WTC11 (cell line): ENCODE data around the gene COMMD10. TPM values are rescaled to one million over a fixed set of nuclear protein-coding genes. Genes with fewer than 3 reads are reported as not detected.

ENCODE experiments used
- ATAC-seq: fragments of 200-7000 bp; cut with Tn5 transposase; 2 replicates; pipeline ENCODE4 v1.10.0; 2021; ENCODE audit warnings: mild to moderate bottlenecking, moderate library complexity
- CTCF ChIA-PET: fragments of 300-600 bp; sonication (Branson Sonifier 250); formaldehyde crosslinking; loops from one replicate; lab custom pipeline; 2021; ENCODE audit warnings: antibody characterized with exemption; lab: Charles Lee
- POLR2A ChIA-PET: fragments of 350-600 bp; sonication (Branson Sonifier 250); formaldehyde crosslinking; loops from one replicate; lab custom pipeline; 2021; ENCODE audit warnings: antibody characterized with exemption; lab: Charles Lee
- DNase-seq: peaks from one replicate; pipeline ENCODE4 v3.0.0; 2021; ENCODE audit warnings: low spot score
- H3K27ac Mint-ChIP-seq: 2 replicates; pipeline ENCODE4 v1.8.0; 2021; ENCODE audit warnings: mixed read lengths
- H3K27me3 Mint-ChIP-seq: 2 replicates; pipeline ENCODE4 v1.8.0; 2021; ENCODE audit warnings: low read depth, mild to moderate bottlenecking, moderate library complexity, mixed read lengths
- H3K36me3 Mint-ChIP-seq: 2 replicates; pipeline ENCODE4 v1.8.0; 2021; ENCODE audit warnings: mixed read lengths
- H3K4me1 Mint-ChIP-seq: 2 replicates; pipeline ENCODE4 v1.8.0; 2022; ENCODE audit warnings: mixed read lengths
- H3K4me3 Mint-ChIP-seq: 2 replicates; pipeline ENCODE4 v1.8.0; 2021; ENCODE audit warnings: mild to moderate bottlenecking, moderate library complexity, mixed read lengths
- H3K9me3 Mint-ChIP-seq: 2 replicates; pipeline ENCODE4 v1.8.0; 2021; ENCODE audit warnings: mixed read lengths
- ELF4 ChIP-seq: sonication (generic); formaldehyde crosslinking; IDR thresholded peaks from 2 replicates; pipeline ENCODE4 v1.8.1; 2022; ENCODE audit warnings: low read depth, mild to moderate bottlenecking, moderate library complexity, missing genetic modification reagents
- EMX1 ChIP-seq: fragments of 250-450 bp; sonication (Bioruptor Pico); IDR thresholded peaks from 2 replicates; pipeline ENCODE4 v1.8.0; 2021; ENCODE audit warnings: mild to moderate bottlenecking
- FOXK1 ChIP-seq: sonication (generic); formaldehyde crosslinking; IDR thresholded peaks from 2 replicates; pipeline ENCODE4 v1.8.0; 2022; ENCODE audit warnings: mild to moderate bottlenecking, moderate library complexity, missing genetic modification reagents
- FOXP1 ChIP-seq: sonication (generic); formaldehyde crosslinking; IDR thresholded peaks from 2 replicates; pipeline ENCODE4 v1.8.0; 2022; ENCODE audit warnings: missing genetic modification reagents, mild to moderate bottlenecking, moderate library complexity, borderline replicate concordance
- GTF2I ChIP-seq: fragments of 250-450 bp; sonication (Bioruptor Pico); conservative IDR thresholded peaks from 2 replicates; pipeline ENCODE4 v1.4.0; 2021; ENCODE audit warnings: mild to moderate bottlenecking
- JUN ChIP-seq: sonication (generic); formaldehyde crosslinking; IDR thresholded peaks from 2 replicates; pipeline ENCODE4 v1.8.0; 2023; ENCODE audit warnings: mild to moderate bottlenecking, missing genetic modification reagents
- NFATC4 ChIP-seq: fragments of 250-450 bp; sonication (Bioruptor Pico); IDR thresholded peaks from 2 replicates; pipeline ENCODE4 v1.9.0; 2021; ENCODE audit warnings: mild to moderate bottlenecking
- NFYB ChIP-seq: sonication (generic); formaldehyde crosslinking; conservative IDR thresholded peaks from 2 replicates; pipeline ENCODE4 v1.8.0; 2022; ENCODE audit warnings: low read depth, missing genetic modification reagents
- NR1H2 ChIP-seq: sonication (generic); formaldehyde crosslinking; IDR thresholded peaks from 2 replicates; pipeline ENCODE4 v1.9.0; 2021; ENCODE audit warnings: mild to moderate bottlenecking, moderate library complexity, missing genetic modification reagents
- SP1 ChIP-seq: sonication (generic); formaldehyde crosslinking; conservative IDR thresholded peaks from 2 replicates; pipeline ENCODE4 v1.8.1; 2022; ENCODE audit warnings: missing genetic modification reagents
- ZNF121 ChIP-seq: sonication (generic); formaldehyde crosslinking; IDR thresholded peaks from 2 replicates; pipeline ENCODE4 v1.8.0; 2023; ENCODE audit warnings: missing genetic modification reagents
- ZNF263 ChIP-seq: sonication (generic); formaldehyde crosslinking; IDR thresholded peaks from 2 replicates; pipeline ENCODE4 v1.8.1; 2022; ENCODE audit warnings: low read depth, mild to moderate bottlenecking, moderate library complexity, missing genetic modification reagents
- ZNF423 ChIP-seq: fragments of 250-450 bp; sonication (Bioruptor Pico); IDR thresholded peaks from 2 replicates; pipeline ENCODE4 v2.1.2; 2022; ENCODE audit warnings: mild to moderate bottlenecking, moderate library complexity
- total RNA-seq: library from RNA; stranded (reverse); gene quantifications from 3 replicates; pipeline ENCODE4 v1.2.3, GENCODE V29; 2021
- TF ChIP-seq, protein P1 (sequence below): sonication (generic); formaldehyde crosslinking; IDR thresholded peaks from 2 replicates; pipeline ENCODE4 v1.8.0; 2022; ENCODE audit warnings: mild to moderate bottlenecking, missing genetic modification reagents
- TF ChIP-seq, protein P2 (sequence below): sonication (generic); formaldehyde crosslinking; IDR thresholded peaks from 2 replicates; pipeline ENCODE4 v1.8.0; 2022; ENCODE audit warnings: mild to moderate bottlenecking, missing genetic modification reagents
- TF ChIP-seq, protein P3 (sequence below): sonication (generic); formaldehyde crosslinking; IDR thresholded peaks from 2 replicates; pipeline ENCODE4 v1.8.0; 2023; ENCODE audit warnings: mild to moderate bottlenecking, missing genetic modification reagents
- TF ChIP-seq, protein P4 (sequence below): sonication (generic); formaldehyde crosslinking; IDR thresholded peaks from 2 replicates; pipeline ENCODE4 v1.8.1; 2023; ENCODE audit warnings: mild to moderate bottlenecking, missing genetic modification reagents, moderate library complexity
- TF ChIP-seq, protein P5 (sequence below): sonication (generic); formaldehyde crosslinking; IDR thresholded peaks from 2 replicates; pipeline ENCODE4 v1.8.1; 2023; ENCODE audit warnings: mild to moderate bottlenecking, missing genetic modification reagents
- TF ChIP-seq, protein P6 (sequence below): sonication (generic); formaldehyde crosslinking; IDR thresholded peaks from 2 replicates; pipeline ENCODE4 v1.8.0; 2023; ENCODE audit warnings: missing genetic modification reagents
- TF ChIP-seq, protein P7 (sequence below): fragments of 250-450 bp; sonication (Bioruptor Pico); IDR thresholded peaks from 2 replicates; pipeline ENCODE4 v2.1.2; 2022; ENCODE audit warnings: mild to moderate bottlenecking, moderate library complexity
- TF ChIP-seq, protein P8 (sequence below): sonication (generic); formaldehyde crosslinking; IDR thresholded peaks from 2 replicates; pipeline ENCODE4 v1.8.1; 2022; ENCODE audit warnings: mild to moderate bottlenecking, moderate library complexity, missing genetic modification reagents
- TF ChIP-seq, protein P9 (sequence below): sonication (generic); formaldehyde crosslinking; conservative IDR thresholded peaks from 2 replicates; pipeline ENCODE4 v1.8.1; 2022; ENCODE audit warnings: mild to moderate bottlenecking, missing genetic modification reagents
- TF ChIP-seq, protein P10 (sequence below): sonication (generic); formaldehyde crosslinking; IDR thresholded peaks from 2 replicates; pipeline ENCODE4 v1.8.1; 2022; ENCODE audit warnings: mild to moderate bottlenecking, missing genetic modification reagents, moderate library complexity, borderline replicate concordance

The COMMD10 gene
- total RNA-seq, 1 experiment from 2014 or later = 34.5 TPM

DNA sequence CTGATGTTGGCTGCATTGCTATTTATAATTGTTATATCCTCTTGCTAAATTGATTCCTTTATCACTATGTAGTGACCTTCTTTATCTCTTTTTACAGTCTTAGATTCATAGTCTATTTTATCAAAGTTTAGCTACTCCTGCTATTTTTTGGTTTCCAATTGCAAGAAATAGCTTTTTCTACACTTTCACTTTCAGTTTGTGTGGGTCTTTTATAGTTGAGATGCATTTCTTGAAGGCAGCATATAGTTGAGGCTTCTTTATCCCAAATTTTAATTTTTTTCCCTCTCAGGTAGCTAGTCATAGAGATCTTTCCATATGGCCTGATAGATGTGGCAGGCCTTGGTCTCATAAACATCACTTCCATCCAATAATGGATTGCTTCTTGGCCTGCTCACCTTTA lies 228.5 kb downstream of the COMMD10 start (continued):
- TF ChIP-seq FOXK1 (CRISPR knock-in tag) = no peak
- TF ChIP-seq, protein P1, sequence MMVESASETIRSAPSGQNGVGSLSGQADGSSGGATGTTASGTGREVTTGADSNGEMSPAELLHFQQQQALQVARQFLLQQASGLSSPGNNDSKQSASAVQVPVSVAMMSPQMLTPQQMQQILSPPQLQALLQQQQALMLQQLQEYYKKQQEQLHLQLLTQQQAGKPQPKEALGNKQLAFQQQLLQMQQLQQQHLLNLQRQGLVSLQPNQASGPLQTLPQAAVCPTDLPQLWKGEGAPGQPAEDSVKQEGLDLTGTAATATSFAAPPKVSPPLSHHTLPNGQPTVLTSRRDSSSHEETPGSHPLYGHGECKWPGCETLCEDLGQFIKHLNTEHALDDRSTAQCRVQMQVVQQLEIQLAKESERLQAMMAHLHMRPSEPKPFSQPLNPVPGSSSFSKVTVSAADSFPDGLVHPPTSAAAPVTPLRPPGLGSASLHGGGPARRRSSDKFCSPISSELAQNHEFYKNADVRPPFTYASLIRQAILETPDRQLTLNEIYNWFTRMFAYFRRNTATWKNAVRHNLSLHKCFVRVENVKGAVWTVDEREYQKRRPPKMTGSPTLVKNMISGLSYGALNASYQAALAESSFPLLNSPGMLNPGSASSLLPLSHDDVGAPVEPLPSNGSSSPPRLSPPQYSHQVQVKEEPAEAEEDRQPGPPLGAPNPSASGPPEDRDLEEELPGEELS (CRISPR knock-in tag) = no peak
- TF ChIP-seq NFATC4 (CRISPR knock-in tag) = no peak
- no peak for TF ChIP-seq ZNF263 (CRISPR knock-in tag)
- TF ChIP-seq NR1H2 = no peak
- no peak for TF ChIP-seq SP1
- TF ChIP-seq EMX1 = no peak
- TF ChIP-seq, protein P2, sequence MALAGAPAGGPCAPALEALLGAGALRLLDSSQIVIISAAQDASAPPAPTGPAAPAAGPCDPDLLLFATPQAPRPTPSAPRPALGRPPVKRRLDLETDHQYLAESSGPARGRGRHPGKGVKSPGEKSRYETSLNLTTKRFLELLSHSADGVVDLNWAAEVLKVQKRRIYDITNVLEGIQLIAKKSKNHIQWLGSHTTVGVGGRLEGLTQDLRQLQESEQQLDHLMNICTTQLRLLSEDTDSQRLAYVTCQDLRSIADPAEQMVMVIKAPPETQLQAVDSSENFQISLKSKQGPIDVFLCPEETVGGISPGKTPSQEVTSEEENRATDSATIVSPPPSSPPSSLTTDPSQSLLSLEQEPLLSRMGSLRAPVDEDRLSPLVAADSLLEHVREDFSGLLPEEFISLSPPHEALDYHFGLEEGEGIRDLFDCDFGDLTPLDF = no peak
- TF ChIP-seq, protein P3, sequence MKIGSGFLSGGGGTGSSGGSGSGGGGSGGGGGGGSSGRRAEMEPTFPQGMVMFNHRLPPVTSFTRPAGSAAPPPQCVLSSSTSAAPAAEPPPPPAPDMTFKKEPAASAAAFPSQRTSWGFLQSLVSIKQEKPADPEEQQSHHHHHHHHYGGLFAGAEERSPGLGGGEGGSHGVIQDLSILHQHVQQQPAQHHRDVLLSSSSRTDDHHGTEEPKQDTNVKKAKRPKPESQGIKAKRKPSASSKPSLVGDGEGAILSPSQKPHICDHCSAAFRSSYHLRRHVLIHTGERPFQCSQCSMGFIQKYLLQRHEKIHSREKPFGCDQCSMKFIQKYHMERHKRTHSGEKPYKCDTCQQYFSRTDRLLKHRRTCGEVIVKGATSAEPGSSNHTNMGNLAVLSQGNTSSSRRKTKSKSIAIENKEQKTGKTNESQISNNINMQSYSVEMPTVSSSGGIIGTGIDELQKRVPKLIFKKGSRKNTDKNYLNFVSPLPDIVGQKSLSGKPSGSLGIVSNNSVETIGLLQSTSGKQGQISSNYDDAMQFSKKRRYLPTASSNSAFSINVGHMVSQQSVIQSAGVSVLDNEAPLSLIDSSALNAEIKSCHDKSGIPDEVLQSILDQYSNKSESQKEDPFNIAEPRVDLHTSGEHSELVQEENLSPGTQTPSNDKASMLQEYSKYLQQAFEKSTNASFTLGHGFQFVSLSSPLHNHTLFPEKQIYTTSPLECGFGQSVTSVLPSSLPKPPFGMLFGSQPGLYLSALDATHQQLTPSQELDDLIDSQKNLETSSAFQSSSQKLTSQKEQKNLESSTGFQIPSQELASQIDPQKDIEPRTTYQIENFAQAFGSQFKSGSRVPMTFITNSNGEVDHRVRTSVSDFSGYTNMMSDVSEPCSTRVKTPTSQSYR (CRISPR knock-in tag) = no peak
- TF ChIP-seq, protein P4, sequence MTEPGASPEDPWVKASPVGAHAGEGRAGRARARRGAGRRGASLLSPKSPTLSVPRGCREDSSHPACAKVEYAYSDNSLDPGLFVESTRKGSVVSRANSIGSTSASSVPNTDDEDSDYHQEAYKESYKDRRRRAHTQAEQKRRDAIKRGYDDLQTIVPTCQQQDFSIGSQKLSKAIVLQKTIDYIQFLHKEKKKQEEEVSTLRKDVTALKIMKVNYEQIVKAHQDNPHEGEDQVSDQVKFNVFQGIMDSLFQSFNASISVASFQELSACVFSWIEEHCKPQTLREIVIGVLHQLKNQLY (CRISPR knock-in tag) = no peak
- no peak for TF ChIP-seq NFYB (CRISPR knock-in tag)
- no peak for TF ChIP-seq GTF2I

DNA sequence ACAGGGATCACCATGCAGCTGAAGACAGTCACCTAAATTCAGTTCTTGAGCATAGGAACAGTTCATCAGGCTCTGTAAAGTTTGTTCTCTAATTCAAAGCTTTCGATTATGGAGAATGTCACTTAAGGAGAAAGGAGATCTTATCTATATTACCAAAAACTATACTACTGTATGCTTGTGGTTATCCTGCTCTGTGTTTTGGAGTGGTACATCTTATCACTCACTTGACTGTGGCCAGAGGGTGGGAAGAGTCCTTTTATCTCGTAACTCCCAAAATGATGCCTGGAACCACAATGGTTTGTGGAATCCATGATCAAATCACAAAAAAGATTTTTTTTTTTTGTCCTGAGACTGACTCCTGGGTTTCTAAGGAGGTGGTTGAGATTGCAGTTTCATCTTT lies 230.7 kb downstream of the COMMD10 start:
- H3K27me3 Mint-ChIP-seq = no peaks in the 10 kb centered on the region
- no peak overlapping the region for H3K4me3 Mint-ChIP-seq
- H3K9me3 Mint-ChIP-seq = peaks cover 5% of the 10 kb centered on the region; the same call in 1 of the 2 replicates
- H3K4me1 Mint-ChIP-seq = no peaks in the 10 kb centered on the region
- ATAC-seq (no peak), DNase-seq (no peak)
- ChIA-PET CTCF (no interaction called here), POLR2A (no interaction called here)
- H3K27ac Mint-ChIP-seq = no peak overlapping the region
- H3K36me3 Mint-ChIP-seq = peaks cover 11% of the 10 kb centered on the region
- TF ChIP-seq JUN (CRISPR knock-in tag) = no peak
- TF ChIP-seq, protein P5, sequence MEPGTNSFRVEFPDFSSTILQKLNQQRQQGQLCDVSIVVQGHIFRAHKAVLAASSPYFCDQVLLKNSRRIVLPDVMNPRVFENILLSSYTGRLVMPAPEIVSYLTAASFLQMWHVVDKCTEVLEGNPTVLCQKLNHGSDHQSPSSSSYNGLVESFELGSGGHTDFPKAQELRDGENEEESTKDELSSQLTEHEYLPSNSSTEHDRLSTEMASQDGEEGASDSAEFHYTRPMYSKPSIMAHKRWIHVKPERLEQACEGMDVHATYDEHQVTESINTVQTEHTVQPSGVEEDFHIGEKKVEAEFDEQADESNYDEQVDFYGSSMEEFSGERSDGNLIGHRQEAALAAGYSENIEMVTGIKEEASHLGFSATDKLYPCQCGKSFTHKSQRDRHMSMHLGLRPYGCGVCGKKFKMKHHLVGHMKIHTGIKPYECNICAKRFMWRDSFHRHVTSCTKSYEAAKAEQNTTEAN (CRISPR knock-in tag) = no peak
- TF ChIP-seq ELF4 (CRISPR knock-in tag) = no peak
- TF ChIP-seq, protein P6, sequence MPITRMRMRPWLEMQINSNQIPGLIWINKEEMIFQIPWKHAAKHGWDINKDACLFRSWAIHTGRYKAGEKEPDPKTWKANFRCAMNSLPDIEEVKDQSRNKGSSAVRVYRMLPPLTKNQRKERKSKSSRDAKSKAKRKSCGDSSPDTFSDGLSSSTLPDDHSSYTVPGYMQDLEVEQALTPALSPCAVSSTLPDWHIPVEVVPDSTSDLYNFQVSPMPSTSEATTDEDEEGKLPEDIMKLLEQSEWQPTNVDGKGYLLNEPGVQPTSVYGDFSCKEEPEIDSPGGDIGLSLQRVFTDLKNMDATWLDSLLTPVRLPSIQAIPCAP (CRISPR knock-in tag) = no peak
- no peak for TF ChIP-seq ZNF121
- TF ChIP-seq, protein P7, sequence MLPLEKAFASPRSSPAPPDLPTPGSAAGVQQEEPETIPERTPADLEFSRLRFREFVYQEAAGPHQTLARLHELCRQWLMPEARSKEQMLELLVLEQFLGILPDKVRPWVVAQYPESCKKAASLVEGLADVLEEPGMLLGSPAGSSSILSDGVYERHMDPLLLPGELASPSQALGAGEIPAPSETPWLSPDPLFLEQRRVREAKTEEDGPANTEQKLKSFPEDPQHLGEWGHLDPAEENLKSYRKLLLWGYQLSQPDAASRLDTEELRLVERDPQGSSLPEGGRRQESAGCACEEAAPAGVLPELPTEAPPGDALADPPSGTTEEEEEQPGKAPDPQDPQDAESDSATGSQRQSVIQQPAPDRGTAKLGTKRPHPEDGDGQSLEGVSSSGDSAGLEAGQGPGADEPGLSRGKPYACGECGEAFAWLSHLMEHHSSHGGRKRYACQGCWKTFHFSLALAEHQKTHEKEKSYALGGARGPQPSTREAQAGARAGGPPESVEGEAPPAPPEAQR (CRISPR knock-in tag) = no peak
- TF ChIP-seq FOXP1 = no peak
- TF ChIP-seq, protein P8, sequence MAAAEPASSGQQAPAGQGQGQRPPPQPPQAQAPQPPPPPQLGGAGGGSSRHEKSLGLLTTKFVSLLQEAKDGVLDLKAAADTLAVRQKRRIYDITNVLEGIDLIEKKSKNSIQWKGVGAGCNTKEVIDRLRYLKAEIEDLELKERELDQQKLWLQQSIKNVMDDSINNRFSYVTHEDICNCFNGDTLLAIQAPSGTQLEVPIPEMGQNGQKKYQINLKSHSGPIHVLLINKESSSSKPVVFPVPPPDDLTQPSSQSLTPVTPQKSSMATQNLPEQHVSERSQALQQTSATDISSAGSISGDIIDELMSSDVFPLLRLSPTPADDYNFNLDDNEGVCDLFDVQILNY (CRISPR knock-in tag) = no peak
- TF ChIP-seq, protein P9, sequence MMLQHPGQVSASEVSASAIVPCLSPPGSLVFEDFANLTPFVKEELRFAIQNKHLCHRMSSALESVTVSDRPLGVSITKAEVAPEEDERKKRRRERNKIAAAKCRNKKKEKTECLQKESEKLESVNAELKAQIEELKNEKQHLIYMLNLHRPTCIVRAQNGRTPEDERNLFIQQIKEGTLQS (CRISPR knock-in tag) = no peak
- TF ChIP-seq, protein P10, sequence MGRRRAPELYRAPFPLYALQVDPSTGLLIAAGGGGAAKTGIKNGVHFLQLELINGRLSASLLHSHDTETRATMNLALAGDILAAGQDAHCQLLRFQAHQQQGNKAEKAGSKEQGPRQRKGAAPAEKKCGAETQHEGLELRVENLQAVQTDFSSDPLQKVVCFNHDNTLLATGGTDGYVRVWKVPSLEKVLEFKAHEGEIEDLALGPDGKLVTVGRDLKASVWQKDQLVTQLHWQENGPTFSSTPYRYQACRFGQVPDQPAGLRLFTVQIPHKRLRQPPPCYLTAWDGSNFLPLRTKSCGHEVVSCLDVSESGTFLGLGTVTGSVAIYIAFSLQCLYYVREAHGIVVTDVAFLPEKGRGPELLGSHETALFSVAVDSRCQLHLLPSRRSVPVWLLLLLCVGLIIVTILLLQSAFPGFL (CRISPR knock-in tag) = no peak
- no peak for TF ChIP-seq ZNF423
- TF ChIP-seq, protein P4 (CRISPR knock-in tag) = no peak
